A172 (cell line): Measurements from ENCODE around the gene FAM110A. TPM values are rescaled to one million over a fixed set of nuclear protein-coding genes. Genes with fewer than 3 reads are reported as not detected.

ENCODE experiments used
- total RNA-seq: library from RNA; depleted of rRNA; stranded (reverse); fragments of >200 nt; shearing (Covaris generic); gene quantifications from 2 replicates; pipeline ENCODE4 v1.2.3, GENCODE V29; 2014; rRNA removed

FAM110A gene
- total RNA-seq, 1 experiment from 2014 or later, result 15.0 TPM

Other genes with a start within 250 kb of the FAM110A start
- gene TCF15, start 223.4 kb upstream of the FAM110A start, total RNA-seq, result not detected in 2 replicates
- gene SRXN1, start 180.5 kb upstream of the FAM110A start, total RNA-seq, result 142 and 158 TPM in 2 replicates
- gene SCRT2, start 157.9 kb upstream of the FAM110A start, total RNA-seq, result not detected in 2 replicates
- 0.03 and 0.22 TPM in 2 replicates for gene SLC52A3, start 65.2 kb upstream of the FAM110A start, total RNA-seq
- 0.05 TPM in 1 of 2 replicates, not detected in the other for gene ANGPT4, start 82.6 kb downstream of the FAM110A start, total RNA-seq
- not detected in 2 replicates for gene RSPO4, start 168.6 kb downstream of the FAM110A start, total RNA-seq